ENCODE results near the gene IFNK. TPM values are rescaled to one million over a fixed set of nuclear protein-coding genes. Genes with fewer than 3 reads are reported as not detected.

The IFNK gene
- total RNA-seq, 1 experiment from 2014 or later = not detected

GRCh38 chr9:27506981-27507380, 17.1 kb upstream of the IFNK start:
- no peak for TF ChIP-seq EZH2 (IDR thresholded peaks at IDR 0.05; ENCODE audit: low read length, unreplicated experiment)
- TF ChIP-seq, protein P1, sequence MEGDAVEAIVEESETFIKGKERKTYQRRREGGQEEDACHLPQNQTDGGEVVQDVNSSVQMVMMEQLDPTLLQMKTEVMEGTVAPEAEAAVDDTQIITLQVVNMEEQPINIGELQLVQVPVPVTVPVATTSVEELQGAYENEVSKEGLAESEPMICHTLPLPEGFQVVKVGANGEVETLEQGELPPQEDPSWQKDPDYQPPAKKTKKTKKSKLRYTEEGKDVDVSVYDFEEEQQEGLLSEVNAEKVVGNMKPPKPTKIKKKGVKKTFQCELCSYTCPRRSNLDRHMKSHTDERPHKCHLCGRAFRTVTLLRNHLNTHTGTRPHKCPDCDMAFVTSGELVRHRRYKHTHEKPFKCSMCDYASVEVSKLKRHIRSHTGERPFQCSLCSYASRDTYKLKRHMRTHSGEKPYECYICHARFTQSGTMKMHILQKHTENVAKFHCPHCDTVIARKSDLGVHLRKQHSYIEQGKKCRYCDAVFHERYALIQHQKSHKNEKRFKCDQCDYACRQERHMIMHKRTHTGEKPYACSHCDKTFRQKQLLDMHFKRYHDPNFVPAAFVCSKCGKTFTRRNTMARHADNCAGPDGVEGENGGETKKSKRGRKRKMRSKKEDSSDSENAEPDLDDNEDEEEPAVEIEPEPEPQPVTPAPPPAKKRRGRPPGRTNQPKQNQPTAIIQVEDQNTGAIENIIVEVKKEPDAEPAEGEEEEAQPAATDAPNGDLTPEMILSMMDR (conservative IDR thresholded peaks at IDR 0.05; ENCODE audit: low read depth, low read length) = no peak
- TF ChIP-seq EZH2phosphoT487 (IDR thresholded peaks at IDR 0.05; ENCODE audit: borderline replicate concordance, low read length) = no peak
- H3K36me3 ChIP-seq (ENCODE audit: low read depth, low read length) = no peaks in the 10 kb centered on the region
- ATAC-seq (no peak), DNase-seq (no peak)
- H3K9ac ChIP-seq (ENCODE audit: low read length) = no peak overlapping the region
- BruUV-seq (replicated peaks) = no TSS peak
- no peak overlapping the region for H2AFZ ChIP-seq (ENCODE audit: low read length)
- ChIA-PET POLR2A (ENCODE audit: unreplicated experiment) (interaction anchor here (0.7 kb wide), 1 partner anchor 1472 kb away, joined by 4 read pairs; no protein-coding TSS in a partner anchor), CTCF (no interaction called here)
- no peaks in the 10 kb centered on the region for H3F3A ChIP-seq (ENCODE audit: low read length, unreplicated experiment)
- H4K20me1 ChIP-seq (ENCODE audit: low read length) = no peaks in the 10 kb centered on the region
- no peak overlapping the region for H3K4me2 ChIP-seq (ENCODE audit: low read length)
- H3K79me2 ChIP-seq (ENCODE audit: low read length) = no peaks in the 10 kb centered on the region
- no peaks in the 10 kb centered on the region for H3K9me2 ChIP-seq (replicated peaks; ENCODE audit: low read length)
- H3K9me3 ChIP-seq (ENCODE audit: low read length) = no peaks in the 10 kb centered on the region
- peaks cover 9% of the 10 kb centered on the region; the same call in 1 of the 2 replicates for H3K4me1 ChIP-seq (ENCODE audit: insufficient read depth, low read length)
- H3K4me3 ChIP-seq (ENCODE audit: low read length) = no peak overlapping the region
- H3K27me3 ChIP-seq (ENCODE audit: low read length) = no peaks in the 10 kb centered on the region
- no peak overlapping the region for H3K27ac ChIP-seq (ENCODE audit: low read length)
- intact Hi-C loops (cut with micrococcal nuclease) = no loop called here

DNA sequence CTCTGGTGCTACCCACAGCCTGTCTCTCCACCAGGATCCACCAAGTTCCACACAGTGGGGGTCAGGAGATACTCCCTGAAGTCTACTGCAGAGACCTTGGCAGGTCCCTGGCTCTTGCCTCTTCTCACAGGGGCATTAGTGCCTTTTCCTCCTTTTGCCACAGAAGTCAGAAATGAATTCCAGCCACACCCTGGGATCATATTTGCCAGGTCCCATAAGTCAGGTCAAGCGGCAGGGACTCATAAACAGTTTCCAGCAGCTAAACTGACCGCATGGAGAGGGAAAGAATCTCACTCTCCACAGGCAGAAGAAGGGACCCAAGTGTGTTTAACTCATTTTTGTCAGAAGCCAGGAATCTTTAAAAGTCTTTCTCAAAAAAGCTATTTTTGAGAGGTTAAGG, 13.3 kb upstream of the IFNK start:
- POLR2A ChIA-PET (ENCODE audit: unreplicated experiment) = no interaction called here
- Histone ChIP-seq H3F3A (ENCODE audit: low read length, unreplicated experiment) (no peaks in the 10 kb centered on the region), H3K9ac (ENCODE audit: low read length) (no peak overlapping the region), H3K27ac (ENCODE audit: low read length) (no peak overlapping the region), H2AFZ (ENCODE audit: low read length) (no peak overlapping the region), H3K4me3 (ENCODE audit: low read length) (no peak overlapping the region), H3K79me2 (ENCODE audit: low read length) (no peaks in the 10 kb centered on the region), H3K27me3 (ENCODE audit: low read length) (no peaks in the 10 kb centered on the region), H3K36me3 (ENCODE audit: low read depth, low read length) (no peaks in the 10 kb centered on the region), H3K4me2 (ENCODE audit: low read length) (no peak overlapping the region), H4K20me1 (ENCODE audit: low read length) (no peaks in the 10 kb centered on the region), H3K4me1 (ENCODE audit: insufficient read depth, low read length) (peaks cover 6% of the 10 kb centered on the region; the same call in 1 of the 2 replicates), H3K9me2 (replicated peaks; ENCODE audit: low read length) (no peaks in the 10 kb centered on the region), H3K9me3 (ENCODE audit: low read length) (no peaks in the 10 kb centered on the region)
- CTCF ChIA-PET = no interaction called here
- ATAC-seq (0 out of 2 replicates have a peak, but pooled peaks have one; percentile 13), DNase-seq (no peak)
- intact Hi-C loops (cut with micrococcal nuclease) = no loop called here
- TF ChIP-seq, protein P1 (conservative IDR thresholded peaks at IDR 0.05; ENCODE audit: low read depth, low read length) = no peak
- TF ChIP-seq EZH2 (IDR thresholded peaks at IDR 0.05; ENCODE audit: low read length, unreplicated experiment) (no peak), EZH2phosphoT487 (IDR thresholded peaks at IDR 0.05; ENCODE audit: borderline replicate concordance, low read length) (no peak)
- BruUV-seq (replicated peaks) = no TSS peak

DNA sequence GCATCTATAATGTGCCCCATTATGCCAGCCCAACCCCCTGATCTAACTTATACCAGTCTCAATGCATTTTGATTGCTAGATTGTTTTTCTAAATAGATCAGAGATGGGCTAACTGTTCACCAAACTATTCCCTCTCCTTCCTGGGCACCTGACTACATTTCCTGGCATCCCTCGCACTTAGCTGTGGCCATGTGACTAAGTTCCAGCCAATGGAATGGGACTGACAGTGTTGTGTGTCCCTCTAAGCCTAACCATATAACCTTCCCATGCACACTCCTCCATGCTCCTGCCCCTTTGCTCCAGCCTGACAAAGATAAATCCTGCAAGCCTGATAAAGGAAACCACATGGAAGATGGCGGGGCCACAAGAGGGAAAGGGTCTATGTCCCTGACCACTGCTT, 12.3 kb upstream of the IFNK start:
- Histone ChIP-seq H2AFZ (ENCODE audit: low read length) (no peak overlapping the region), H3K27me3 (ENCODE audit: low read length) (no peaks in the 10 kb centered on the region), H3K9ac (ENCODE audit: low read length) (no peak overlapping the region), H3F3A (ENCODE audit: low read length, unreplicated experiment) (no peaks in the 10 kb centered on the region), H3K9me3 (ENCODE audit: low read length) (no peaks in the 10 kb centered on the region), H3K9me2 (replicated peaks; ENCODE audit: low read length) (no peaks in the 10 kb centered on the region), H3K27ac (ENCODE audit: low read length) (no peak overlapping the region), H3K36me3 (ENCODE audit: low read depth, low read length) (no peaks in the 10 kb centered on the region), H3K79me2 (ENCODE audit: low read length) (no peaks in the 10 kb centered on the region), H3K4me3 (ENCODE audit: low read length) (no peak overlapping the region), H3K4me1 (ENCODE audit: insufficient read depth, low read length) (no peaks in the 10 kb centered on the region; the same call in 1 of the 2 replicates), H3K4me2 (ENCODE audit: low read length) (no peak overlapping the region), H4K20me1 (ENCODE audit: low read length) (no peaks in the 10 kb centered on the region)
- TF ChIP-seq, protein P1 (conservative IDR thresholded peaks at IDR 0.05; ENCODE audit: low read depth, low read length) = no peak
- TF ChIP-seq EZH2 (IDR thresholded peaks at IDR 0.05; ENCODE audit: low read length, unreplicated experiment) (no peak), EZH2phosphoT487 (IDR thresholded peaks at IDR 0.05; ENCODE audit: borderline replicate concordance, low read length) (no peak)
- no peak for ATAC-seq
- ChIA-PET POLR2A (ENCODE audit: unreplicated experiment) (no interaction called here), CTCF (no interaction called here)
- BruUV-seq (replicated peaks) = no TSS peak
- intact Hi-C loops (cut with micrococcal nuclease) = no loop called here
- no peak for DNase-seq

Data from PC-3 (cell line).